ENCODE results near the gene FZD8. TPM values are rescaled to one million over a fixed set of nuclear protein-coding genes. Genes with fewer than 3 reads are reported as not detected.

FZD8 gene
- total and polyA plus RNA-seq, 2 experiments from 2014 or later: 0.47 to 8.7 TPM

DNA sequence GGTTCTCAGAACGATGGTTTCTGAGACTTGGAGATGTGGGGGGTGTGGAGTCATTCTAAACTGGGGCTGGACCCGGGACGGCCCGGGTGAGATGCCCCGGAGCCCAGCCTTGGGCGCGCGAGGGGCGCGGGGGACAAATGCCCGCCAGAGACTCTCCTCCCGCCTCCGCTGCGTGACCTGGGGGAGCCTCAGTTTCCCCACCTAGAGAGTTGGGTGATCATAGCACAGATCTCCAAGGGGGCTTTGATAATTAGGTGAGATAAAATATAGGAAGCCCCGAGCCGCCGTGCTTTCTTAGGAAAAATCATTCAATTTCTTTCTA, 658 bp upstream of the FZD8 start:
- H3K4me3 Mint-ChIP-seq: peak overlapping the region; percentile 72
- H3K27ac ChIP-seq (ENCODE audit: low read depth): no peak overlapping the region
- H3K27me3 Mint-ChIP-seq (ENCODE audit: insufficient read depth, low read depth, poor library complexity): peaks cover 40% of the 10 kb centered on the region

More for the DNA sequence above, 658 bp upstream of the FZD8 start:
- Histone ChIP-seq H3K4me1 (ENCODE audit: insufficient read depth) (peaks cover 11% of the 10 kb centered on the region), H3K79me2 (replicated peaks; ENCODE audit: insufficient read depth) (no peaks in the 10 kb centered on the region), H3K27me3 (ENCODE audit: insufficient read depth) (peaks cover 54% of the 10 kb centered on the region), H3K4me2 (peak overlapping the region; percentile 96), H3K36me3 (ENCODE audit: insufficient read depth) (no peaks in the 10 kb centered on the region), H4K20me1 (replicated peaks; ENCODE audit: insufficient read depth) (no peaks in the 10 kb centered on the region), H2AFZ (peak overlapping the region; percentile 87), H3K4me3 (peak overlapping the region; percentile 71), H3F3A (replicated peaks; ENCODE audit: low read depth) (0 out of 2 replicates have a peak, but pooled peaks cover 16% of the 10 kb centered on the region), H3K9me2 (ENCODE audit: insufficient read depth) (no peaks in the 10 kb centered on the region; the same call in 1 of the 2 replicates)
- Mint-ChIP-seq H3K9me3 (peaks cover 4% of the 10 kb centered on the region), H3K27ac (no peak overlapping the region), H3K4me1 (peaks cover 21% of the 10 kb centered on the region), H3K36me3 (ENCODE audit: low read depth) (peaks cover 6% of the 10 kb centered on the region; the same call in 2 of the 3 replicates)
- peak; percentile 3; the same call in 2 of the 3 replicates for ATAC-seq
- DNase-seq (ENCODE audit: low spot score): no peak
- TF ChIP-seq ZNF114 (CRISPR knock-in tag; IDR thresholded peaks at IDR 0.05) (no peak), POLR2AphosphoS5 (IDR thresholded peaks at IDR 0.05; ENCODE audit: low read depth) (no peak), JUNB (IDR thresholded peaks at IDR 0.05; ENCODE audit: unreplicated experiment) (no peak), EZH2phosphoT487 (IDR thresholded peaks at IDR 0.05; ENCODE audit: unreplicated experiment) (no peak)
- TF ChIP-seq, protein P1, sequence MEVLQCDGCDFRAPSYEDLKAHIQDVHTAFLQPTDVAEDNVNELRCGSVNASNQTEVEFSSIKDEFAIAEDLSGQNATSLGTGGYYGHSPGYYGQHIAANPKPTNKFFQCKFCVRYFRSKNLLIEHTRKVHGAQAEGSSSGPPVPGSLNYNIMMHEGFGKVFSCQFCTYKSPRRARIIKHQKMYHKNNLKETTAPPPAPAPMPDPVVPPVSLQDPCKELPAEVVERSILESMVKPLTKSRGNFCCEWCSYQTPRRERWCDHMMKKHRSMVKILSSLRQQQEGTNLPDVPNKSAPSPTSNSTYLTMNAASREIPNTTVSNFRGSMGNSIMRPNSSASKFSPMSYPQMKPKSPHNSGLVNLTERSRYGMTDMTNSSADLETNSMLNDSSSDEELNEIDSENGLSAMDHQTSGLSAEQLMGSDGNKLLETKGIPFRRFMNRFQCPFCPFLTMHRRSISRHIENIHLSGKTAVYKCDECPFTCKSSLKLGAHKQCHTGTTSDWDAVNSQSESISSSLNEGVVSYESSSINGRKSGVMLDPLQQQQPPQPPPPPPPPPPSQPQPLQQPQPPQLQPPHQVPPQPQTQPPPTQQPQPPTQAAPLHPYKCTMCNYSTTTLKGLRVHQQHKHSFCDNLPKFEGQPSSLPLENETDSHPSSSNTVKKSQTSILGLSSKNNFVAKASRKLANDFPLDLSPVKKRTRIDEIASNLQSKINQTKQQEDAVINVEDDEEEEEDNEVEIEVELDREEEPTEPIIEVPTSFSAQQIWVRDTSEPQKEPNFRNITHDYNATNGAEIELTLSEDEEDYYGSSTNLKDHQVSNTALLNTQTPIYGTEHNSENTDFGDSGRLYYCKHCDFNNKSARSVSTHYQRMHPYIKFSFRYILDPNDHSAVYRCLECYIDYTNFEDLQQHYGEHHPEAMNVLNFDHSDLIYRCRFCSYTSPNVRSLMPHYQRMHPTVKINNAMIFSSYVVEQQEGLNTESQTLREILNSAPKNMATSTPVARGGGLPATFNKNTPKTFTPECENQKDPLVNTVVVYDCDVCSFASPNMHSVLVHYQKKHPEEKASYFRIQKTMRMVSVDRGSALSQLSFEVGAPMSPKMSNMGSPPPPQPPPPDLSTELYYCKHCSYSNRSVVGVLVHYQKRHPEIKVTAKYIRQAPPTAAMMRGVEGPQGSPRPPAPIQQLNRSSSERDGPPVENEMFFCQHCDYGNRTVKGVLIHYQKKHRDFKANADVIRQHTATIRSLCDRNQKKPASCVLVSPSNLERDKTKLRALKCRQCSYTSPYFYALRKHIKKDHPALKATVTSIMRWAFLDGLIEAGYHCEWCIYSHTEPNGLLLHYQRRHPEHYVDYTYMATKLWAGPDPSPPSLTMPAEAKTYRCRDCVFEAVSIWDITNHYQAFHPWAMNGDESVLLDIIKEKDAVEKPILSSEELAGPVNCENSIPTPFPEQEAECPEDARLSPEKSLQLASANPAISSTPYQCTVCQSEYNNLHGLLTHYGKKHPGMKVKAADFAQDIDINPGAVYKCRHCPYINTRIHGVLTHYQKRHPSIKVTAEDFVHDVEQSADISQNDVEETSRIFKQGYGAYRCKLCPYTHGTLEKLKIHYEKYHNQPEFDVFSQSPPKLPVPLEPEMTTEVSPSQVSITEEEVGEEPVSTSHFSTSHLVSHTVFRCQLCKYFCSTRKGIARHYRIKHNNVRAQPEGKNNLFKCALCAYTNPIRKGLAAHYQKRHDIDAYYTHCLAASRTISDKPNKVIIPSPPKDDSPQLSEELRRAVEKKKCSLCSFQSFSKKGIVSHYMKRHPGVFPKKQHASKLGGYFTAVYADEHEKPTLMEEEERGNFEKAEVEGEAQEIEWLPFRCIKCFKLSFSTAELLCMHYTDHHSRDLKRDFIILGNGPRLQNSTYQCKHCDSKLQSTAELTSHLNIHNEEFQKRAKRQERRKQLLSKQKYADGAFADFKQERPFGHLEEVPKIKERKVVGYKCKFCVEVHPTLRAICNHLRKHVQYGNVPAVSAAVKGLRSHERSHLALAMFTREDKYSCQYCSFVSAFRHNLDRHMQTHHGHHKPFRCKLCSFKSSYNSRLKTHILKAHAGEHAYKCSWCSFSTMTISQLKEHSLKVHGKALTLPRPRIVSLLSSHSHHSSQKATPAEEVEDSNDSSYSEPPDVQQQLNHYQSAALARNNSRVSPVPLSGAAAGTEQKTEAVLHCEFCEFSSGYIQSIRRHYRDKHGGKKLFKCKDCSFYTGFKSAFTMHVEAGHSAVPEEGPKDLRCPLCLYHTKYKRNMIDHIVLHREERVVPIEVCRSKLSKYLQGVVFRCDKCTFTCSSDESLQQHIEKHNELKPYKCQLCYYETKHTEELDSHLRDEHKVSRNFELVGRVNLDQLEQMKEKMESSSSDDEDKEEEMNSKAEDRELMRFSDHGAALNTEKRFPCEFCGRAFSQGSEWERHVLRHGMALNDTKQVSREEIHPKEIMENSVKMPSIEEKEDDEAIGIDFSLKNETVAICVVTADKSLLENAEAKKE (CRISPR knock-in tag; IDR thresholded peaks at IDR 0.05): no peak
- TF ChIP-seq, protein P2, sequence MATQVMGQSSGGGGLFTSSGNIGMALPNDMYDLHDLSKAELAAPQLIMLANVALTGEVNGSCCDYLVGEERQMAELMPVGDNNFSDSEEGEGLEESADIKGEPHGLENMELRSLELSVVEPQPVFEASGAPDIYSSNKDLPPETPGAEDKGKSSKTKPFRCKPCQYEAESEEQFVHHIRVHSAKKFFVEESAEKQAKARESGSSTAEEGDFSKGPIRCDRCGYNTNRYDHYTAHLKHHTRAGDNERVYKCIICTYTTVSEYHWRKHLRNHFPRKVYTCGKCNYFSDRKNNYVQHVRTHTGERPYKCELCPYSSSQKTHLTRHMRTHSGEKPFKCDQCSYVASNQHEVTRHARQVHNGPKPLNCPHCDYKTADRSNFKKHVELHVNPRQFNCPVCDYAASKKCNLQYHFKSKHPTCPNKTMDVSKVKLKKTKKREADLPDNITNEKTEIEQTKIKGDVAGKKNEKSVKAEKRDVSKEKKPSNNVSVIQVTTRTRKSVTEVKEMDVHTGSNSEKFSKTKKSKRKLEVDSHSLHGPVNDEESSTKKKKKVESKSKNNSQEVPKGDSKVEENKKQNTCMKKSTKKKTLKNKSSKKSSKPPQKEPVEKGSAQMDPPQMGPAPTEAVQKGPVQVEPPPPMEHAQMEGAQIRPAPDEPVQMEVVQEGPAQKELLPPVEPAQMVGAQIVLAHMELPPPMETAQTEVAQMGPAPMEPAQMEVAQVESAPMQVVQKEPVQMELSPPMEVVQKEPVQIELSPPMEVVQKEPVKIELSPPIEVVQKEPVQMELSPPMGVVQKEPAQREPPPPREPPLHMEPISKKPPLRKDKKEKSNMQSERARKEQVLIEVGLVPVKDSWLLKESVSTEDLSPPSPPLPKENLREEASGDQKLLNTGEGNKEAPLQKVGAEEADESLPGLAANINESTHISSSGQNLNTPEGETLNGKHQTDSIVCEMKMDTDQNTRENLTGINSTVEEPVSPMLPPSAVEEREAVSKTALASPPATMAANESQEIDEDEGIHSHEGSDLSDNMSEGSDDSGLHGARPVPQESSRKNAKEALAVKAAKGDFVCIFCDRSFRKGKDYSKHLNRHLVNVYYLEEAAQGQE (IDR thresholded peaks at IDR 0.05; ENCODE audit: unreplicated experiment): no peak

Measured in GM23338 (cell line).